Activated gamma-delta T cell (primary cell): ENCODE data around the gene HTT-AS.

ENCODE experiments used
- DNase-seq: peaks from one replicate; lab custom pipeline; 2025; lab: John Stamatoyannopoulos, UW

HTT-AS gene

DNA sequence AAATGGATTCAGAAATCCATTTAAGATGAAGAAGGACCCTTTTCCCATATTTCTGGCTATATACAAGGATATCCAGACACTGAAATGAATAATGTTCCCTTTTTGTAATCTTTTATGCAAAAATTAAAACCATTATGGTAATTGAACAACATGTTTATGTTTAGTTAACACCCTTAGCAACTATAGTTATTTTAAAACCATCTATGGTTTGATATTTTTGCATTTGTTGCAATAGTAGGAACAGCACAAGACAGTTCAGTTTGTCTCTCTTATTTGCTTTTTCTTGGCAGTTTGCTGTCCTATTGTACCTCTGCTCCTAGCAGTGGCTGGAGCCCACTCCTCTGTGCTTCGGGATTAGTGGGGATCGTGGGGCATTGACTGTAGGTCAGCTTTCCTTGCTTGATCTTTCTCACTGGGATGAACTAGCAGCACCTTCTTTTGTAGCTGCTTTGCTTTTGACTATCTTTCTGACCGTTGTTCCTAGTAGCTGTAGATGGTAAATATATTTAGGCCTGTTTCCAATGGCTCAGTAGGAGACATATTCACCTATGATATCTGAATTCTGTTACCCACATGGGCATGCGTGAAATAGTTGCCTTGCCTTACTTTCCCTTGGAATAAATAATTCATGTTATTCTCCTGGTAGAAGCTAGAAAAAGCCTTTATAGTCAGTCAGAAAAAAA, 12.9 kb upstream of the HTT-AS start:
- DNase-seq, result no peak

DNA sequence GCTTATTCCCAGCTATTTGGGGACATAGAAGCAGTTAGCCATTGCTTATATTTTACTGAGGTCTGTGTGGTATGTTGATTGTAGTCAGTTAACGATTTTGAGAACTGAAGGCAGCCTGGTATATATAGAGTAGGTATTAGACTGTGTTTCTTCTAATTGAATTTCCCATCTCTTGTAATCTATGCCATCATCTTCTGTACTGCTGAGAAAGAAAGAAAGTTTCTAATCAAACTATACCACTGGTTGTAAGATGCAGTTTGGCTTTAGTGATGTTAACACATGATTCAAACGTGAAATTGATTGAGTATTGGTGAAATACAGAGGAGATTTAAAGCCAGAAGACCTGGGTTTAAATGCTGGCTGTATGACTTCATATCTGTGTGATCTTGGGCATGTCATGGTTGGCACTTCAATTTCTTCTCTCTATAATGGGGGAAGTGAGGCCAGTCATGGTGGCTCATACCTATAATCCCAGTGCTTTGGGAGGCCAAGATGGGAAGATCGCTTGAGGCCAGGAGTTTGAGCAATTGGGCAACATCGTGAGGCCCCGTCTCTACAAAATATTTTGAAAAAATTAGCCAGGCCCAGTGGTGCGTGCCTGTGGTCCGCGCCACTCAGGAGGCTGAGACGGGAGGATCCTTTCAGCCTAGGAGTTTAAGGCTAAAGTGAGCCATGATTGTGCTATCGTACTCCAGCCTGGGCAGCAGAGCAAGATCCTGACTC, 11.8 kb upstream of the HTT-AS start:
- DNase-seq, result no peak

DNA sequence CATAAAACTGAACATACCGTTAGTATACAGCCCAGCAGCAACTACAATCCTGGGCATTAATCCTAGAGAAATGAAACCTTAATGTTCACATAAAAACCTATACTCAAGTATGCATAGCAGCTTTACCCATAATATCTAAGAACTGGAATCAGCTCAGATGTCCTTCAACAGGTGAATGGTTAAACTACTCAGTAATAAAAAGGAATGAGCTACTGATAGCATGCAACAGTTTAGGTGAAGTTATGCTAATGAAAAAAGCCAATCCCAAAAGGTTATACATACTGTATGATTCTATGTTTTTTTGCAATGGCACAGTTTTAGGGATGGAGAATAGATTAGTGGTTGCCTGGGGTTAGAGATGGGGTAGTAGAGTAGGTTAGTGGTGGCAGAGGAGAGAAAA, 9.4 kb upstream of the HTT-AS start:
- DNase-seq, result no peak

DNA sequence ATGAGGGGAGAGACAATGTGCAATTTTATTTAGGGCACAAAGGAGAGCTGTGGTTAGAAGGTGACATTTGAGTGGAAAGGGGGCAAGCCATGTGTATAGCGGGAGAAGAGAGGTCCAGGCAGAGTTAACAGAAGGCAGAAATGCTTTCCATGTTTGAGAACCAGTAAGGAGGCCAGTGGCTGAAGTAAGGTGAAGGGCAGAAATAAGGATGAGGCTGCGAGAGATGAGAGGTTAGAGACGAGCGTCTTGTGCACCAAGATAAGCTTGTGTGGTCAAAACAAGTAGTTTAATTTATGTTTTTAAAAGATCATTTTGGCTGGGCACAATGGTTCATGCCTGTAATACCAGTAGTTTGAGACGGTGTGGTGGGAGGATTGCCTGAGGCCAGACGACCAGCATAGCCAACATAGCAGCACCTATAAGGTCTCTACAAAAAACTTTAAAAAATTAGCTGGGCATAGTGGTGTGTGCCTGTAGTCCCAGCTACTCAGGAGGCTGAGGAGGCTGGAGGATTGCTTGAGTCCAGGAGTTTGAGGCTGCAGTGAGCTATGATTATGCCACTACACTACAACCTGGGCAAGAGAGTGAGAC, 8.7 kb upstream of the HTT-AS start:
- DNase-seq, result no peak

DNA sequence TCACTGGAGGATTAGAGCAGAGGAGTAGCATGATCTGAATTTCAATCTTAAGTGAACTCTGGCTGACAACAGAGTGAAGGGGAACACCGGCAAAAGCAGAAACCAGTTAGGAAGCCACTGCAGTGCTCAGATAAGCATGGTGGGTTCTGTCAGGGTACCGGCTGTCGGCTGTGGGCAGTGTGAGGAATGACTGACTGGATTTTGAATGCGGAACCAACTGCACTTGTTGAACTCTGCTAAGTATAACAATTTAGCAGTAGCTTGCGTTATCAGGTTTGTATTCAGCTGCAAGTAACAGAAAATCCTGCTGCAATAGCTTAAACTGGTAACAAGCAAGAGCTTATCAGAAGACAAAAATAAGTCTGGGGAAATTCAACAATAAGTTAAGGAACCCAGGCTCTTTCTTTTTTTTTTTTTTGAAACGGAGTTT, 5.4 kb upstream of the HTT-AS start:
- no peak for DNase-seq

DNA sequence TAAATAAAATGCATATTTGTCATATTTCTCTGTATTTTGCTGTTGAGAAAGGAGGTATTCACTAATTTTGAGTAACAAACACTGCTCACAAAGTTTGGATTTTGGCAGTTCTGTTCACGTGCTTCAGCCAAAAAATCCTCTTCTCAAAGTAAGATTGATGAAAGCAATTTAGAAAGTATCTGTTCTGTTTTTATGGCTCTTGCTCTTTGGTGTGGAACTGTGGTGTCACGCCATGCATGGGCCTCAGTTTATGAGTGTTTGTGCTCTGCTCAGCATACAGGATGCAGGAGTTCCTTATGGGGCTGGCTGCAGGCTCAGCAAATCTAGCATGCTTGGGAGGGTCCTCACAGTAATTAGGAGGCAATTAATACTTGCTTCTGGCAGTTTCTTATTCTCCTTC, 3.5 kb upstream of the HTT-AS start:
- DNase-seq, result no peak

DNA sequence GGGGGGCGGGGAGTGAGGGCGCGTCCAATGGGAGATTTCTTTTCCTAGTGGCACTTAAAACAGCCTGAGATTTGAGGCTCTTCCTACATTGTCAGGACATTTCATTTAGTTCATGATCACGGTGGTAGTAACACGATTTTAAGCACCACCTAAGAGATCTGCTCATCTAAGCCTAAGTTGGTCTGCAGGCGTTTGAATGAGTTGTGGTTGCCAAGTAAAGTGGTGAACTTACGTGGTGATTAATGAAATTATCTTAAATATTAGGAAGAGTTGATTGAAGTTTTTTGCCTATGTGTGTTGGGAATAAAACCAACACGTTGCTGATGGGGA, 1.3 kb upstream of the HTT-AS start:
- no peak for DNase-seq

DNA sequence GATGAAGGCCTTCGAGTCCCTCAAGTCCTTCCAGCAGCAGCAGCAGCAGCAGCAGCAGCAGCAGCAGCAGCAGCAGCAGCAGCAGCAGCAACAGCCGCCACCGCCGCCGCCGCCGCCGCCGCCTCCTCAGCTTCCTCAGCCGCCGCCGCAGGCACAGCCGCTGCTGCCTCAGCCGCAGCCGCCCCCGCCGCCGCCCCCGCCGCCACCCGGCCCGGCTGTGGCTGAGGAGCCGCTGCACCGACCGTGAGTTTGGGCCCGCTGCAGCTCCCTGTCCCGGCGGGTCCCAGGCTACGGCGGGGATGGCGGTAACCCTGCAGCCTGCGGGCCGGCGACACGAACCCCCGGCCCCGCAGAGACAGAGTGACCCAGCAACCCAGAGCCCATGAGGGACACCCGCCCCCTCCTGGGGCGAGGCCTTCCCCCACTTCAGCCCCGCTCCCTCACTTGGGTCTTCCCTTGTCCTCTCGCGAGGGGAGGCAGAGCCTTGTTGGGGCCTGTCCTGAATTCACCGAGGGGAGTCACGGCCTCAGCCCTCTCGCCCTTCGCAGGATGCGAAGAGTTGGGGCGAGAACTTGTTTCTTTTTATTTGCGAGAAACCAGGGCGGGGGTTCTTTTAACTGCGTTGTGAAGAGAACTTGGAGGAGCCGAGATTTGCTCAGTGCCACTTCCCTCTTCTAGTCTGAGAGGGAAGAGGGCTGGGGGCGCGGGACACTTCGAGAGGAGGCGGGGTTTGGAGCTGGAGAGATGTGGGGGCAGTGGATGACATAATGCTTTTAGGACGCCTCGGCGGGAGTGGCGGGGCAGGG, 711 bp upstream of the HTT-AS start:
- peak; percentile 56 for DNase-seq

DNA sequence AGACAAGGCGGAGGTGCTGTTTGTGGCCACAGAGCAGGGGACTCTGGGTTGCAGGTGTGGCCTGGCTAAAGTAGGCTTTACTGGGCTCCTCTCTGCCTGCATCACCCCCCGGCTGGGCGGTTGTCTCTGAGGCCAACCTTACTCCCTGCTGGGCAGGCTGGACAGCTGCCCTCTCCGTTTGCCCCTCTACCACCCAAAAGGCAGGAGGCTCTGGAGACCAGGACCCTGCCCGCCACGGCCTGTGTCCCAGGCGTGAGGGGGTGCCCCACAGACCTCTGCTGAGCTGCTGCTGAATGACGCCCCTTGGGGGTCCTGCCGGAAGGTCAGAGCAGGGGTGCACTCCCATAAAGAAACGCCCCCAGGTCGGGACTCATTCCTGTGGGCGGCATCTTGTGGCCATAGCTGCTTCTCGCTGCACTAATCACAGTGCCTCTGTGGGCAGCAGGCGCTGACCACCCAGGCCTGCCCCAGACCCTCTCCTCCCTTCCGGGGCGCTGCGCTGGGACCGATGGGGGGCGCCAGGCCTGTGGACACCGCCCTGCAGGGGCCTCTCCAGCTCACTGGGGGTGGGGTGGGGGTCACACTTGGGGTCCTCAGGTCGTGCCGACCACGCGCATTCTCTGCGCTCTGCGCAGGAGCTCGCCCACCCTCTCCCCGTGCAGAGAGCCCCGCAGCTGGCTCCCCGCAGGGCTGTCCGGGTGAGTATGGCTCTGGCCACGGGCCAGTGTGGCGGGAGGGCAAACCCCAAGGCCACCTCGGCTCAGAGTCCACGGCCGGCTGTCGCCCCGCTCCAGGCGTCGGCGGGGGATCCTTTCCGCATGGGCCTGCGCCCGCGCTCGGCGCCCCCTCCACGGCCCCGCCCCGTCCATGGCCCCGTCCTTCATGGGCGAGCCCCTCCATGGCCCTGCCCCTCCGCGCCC, 920 bp downstream of the HTT-AS start:
- DNase-seq, result peak; percentile 35

DNA sequence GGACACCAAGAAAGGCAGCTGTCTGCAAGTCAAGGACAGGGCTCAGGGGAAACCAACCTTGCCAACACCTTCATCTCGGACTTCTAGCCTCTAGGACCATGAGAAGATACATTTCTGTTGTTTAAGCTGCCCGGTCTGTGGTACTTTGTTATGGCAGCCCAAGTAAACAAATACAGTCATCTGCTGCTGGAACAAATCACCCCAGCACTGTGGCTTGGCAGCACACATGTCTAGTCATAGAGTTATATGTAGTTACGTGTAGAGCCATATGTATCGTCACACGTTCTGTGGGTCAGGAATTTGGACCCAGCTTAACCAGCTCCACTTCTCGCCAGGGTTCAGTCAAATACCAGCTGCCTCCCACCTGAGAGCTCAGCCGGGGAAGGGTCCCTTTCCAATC, 2.5 kb downstream of the HTT-AS start:
- no peak for DNase-seq

DNA sequence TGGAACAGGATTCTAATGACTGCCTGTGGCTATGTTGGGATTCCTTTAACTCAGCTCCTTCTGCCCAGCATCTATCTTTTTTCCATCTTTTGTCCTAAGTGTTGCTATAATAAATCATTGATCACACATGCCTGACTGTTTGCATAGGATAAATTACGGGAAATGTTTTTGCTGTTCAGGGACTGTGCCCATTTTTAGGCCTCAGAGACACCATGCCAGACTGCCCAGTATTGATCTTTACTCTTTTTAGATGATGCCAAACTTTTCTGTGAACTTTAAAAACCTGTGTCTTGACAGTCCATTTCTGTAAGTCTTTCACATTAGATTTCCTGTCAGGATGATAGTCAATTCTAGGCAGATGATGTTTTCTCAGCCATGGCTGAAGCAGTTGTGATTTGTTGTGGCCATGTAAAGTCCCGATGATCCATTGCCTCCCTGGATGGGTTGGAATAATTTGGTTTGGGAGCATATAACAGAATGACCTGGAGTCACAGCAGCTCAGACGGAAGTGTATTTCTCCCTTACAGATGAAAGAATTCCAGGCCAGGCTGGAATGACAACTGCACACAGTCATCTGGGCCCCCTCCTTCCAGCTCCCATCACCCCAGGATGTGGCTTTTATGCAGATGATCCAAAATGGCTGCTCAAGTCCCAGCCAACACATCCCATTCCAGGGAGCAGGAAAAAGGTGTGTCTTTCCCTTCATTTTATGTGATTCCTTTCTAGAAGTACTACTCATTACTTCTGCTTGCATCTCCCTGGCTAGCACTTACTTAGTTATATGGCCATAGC, 3.4 kb downstream of the HTT-AS start:
- no peak for DNase-seq

DNA sequence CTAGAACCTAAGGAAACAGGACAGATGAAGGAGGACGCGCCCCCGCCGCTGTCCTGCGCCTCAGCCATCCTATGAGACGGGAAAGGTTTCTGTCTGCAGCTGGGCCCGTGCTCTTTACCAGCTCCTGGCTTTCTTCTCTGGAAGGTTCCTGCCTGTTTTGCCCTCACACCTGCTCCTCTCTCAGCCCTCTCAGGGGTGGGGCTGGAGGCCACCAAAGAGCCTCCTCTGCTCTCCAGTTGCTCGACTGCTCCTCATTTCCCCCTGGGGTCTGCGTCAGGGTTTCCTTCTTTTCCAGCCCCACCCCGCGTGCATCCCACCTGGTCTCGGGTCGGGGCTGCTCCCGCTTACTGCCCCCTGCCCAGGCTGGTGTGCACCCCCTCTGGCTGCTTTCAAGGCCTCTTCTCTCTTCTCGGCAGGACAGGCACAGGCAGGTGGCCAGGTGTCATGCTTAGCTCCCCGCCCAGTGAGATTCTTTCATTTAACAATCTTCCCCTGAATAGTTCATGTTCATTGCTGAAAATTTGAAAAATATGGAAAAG, 4.6 kb downstream of the HTT-AS start:
- DNase-seq, result peak; percentile 5

DNA sequence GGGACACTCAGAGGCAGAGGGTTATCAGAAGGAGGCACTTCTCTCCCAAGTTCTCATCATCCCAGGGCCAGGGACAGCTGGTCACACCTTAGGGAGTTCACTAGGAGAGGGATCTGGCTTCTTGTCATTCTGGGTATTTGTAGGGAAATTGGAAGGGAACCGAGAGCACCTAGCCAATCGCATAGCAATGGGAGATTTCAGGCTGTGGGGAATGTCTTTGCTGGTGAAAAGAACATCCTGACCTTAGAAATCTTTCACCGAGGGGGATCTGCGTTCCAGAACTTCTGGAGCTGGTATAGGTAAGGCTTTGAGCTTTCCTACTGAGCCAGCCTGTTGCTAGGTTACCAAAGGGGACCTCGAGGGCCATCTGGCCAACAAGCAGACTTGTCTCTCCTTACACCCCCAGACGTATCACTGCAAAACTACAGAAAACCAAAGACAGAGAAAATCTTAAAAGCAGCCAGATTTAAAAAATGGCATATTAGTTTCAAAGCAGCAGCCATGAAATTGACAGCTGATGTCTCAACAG, 6.8 kb downstream of the HTT-AS start:
- DNase-seq, result no peak

DNA sequence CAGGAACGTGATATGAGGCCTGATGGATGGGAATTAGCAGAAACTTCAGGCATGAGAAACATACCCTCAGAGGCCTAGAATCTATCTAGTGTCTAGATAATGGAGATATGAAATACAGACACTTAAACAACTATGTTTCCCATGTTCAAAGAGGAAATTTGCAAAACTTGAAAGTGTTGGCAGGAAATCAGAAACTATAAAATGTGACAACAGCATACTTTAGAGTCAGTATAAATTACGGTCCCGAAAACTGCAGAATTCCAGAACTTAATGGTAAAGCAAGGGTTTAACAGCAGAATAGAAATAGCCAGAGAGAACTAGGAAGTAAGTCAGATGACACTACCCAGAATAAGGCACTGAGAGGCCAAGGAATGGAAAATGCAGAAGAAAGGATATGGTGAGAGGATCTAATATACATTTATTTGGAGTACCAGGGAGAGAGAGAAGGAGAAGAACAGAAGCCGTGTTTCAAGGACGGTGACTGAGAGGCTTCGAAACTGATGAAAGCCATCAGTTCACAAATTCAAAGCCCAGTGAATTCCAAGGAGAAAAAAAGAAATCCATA, 7.4 kb downstream of the HTT-AS start:
- no peak for DNase-seq

DNA sequence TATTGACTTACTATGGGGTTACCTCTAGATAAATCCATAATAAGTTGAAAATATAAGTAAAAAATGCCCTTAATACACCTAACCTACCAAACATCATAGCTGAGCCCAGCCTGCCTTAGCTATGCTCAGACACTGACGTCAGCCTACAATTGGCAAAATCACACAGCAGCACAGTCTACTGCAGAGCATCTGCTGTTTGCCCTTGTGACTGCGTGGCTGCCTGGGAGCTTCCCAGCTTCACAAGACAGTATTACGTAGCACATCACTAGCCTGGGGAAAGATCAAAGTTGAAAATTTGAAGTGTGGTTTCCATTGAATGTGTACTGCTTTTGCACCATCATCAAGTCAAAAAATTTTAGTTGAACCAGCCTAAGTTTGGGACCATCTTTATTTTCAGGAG, 8.8 kb downstream of the HTT-AS start:
- DNase-seq, result no peak

DNA sequence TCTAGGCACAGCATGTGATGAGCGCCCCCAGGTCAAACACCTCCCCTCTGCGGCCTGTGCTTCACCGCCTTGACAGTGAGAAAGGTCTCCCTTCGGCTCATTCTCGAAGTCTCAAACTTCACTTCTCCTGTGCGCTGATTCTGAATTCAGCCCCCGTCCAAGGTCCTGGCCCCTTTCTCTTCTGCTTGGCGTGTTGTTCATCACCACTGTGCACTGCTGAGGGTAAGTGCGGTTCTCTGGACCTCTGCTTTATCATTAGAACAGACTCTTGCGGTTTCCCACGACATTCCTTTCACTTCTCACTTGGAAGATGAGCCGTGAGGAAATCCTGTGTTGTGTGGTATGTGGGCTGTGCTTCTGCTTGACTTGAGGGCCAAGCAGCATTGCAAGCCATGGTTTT, 11.9 kb downstream of the HTT-AS start:
- no peak for DNase-seq

DNA sequence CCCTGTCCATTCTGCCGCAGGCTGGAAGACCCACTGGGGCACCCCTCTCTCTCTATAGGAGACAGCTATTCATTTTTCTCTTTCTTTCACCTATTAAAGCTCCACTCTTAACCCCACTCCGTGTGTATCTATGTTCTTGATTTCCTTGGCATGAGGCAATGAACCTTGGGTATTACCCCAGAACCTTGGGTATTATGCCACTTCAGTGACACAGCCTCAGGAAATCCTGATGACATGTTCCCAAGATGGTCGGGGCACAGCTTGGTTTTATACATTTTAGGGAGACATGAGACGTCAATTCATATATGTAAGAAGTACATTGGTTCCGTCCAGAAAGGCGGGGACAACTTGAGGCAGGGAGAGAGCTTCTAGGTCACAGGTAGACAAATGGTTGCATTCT, 13.4 kb downstream of the HTT-AS start:
- DNase-seq, result no peak

DNA sequence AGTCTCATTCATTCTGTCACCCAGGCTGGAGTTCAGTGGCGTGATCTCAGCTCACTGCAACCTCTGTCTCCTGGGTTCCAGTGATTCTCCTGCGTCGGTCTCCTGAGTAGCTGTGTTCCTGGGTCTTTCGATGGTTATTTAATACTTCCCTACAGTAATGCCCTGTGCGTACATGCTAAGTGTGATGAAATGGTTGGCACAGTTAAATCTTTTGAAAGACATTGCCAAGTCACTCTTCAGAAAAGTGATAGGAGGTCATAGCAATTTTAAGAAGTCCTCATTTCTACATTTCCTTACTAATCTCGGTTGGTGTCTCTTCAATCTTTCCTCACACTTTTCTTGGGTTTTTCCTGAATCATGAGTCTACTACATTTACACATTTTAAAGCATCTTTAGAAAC, 14.4 kb downstream of the HTT-AS start:
- no peak for DNase-seq

DNA sequence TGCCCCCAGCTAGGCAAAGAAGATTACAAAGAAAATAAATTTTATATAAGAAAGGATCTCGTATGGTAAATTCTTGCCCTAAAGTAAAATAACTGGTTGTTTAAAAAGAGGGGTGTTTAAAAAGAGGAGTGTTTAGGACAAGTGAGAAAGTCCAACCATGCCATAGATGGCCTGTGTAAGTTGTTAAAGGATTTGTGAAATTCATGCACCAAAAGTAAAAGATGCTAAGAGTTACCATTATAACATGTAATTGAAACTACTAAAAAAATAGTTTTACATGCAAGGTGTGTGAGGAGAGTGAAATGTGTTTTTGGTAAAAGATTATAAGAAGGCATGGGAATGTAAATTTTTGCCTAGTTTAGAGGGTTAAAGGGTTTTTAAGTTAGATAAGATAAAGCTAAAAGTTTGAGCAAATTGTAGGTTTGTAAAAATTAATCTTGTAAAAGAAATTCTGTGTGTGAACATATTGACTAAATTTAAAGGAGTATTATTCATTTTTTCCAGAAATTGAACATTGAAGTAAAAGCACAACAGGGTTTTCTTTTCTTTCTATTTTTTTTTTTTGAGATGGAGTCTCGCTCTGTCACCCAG, 20.1 kb downstream of the HTT-AS start:
- no peak for DNase-seq
